ENCODE data around the gene ADORA1. TPM values are rescaled to one million over a fixed set of nuclear protein-coding genes. Genes with fewer than 3 reads are reported as not detected.

ADORA1 gene
- total and polyA plus RNA-seq, 2 of the 13 experiments (the other 11 are each of a cell fraction or from before 2014, with no cell fraction given): 0.11 TPM; not detected in 1

DNA sequence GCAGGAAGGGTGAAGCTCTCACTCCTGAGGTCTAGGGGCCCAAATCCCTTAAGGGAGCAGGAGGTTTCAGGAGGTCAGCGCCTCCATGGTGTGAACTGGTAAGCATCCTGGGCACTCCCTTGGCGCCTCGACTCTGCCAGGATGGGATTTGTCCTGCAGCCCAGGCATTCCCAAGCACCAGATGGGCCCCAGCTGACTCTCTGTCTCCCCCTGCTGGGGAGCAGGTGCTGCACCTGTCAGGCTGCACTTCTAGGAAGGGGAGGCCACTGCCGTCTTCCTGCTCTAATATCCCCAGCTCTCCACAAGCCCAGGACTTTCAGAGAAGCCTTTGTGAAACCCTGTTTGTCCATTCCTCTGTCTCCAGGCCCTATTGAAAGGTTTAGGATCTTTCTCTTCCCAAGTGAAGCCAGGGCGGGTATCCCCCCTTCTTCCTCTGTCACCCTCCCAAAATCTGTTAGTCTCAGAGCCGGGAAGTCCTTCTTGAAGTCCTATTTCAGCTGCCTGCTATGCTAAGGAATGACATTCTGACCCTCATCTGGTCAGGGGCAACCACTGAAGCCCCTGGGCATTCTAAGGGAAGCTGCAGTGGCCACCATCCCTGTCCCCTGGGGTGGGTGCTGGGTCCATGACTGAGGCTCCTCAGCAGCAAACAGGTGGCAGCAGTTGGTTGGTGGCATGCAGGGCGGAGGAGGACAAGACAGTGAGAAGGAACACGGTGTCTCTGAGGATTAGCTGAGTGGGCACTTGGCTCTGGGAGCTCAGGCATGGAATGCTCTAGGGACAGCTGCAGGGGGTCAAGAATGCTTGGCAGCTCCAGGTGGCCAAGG lies 44.9 kb downstream of the ADORA1 start (continued):
- TF ChIP-seq, protein P1, sequence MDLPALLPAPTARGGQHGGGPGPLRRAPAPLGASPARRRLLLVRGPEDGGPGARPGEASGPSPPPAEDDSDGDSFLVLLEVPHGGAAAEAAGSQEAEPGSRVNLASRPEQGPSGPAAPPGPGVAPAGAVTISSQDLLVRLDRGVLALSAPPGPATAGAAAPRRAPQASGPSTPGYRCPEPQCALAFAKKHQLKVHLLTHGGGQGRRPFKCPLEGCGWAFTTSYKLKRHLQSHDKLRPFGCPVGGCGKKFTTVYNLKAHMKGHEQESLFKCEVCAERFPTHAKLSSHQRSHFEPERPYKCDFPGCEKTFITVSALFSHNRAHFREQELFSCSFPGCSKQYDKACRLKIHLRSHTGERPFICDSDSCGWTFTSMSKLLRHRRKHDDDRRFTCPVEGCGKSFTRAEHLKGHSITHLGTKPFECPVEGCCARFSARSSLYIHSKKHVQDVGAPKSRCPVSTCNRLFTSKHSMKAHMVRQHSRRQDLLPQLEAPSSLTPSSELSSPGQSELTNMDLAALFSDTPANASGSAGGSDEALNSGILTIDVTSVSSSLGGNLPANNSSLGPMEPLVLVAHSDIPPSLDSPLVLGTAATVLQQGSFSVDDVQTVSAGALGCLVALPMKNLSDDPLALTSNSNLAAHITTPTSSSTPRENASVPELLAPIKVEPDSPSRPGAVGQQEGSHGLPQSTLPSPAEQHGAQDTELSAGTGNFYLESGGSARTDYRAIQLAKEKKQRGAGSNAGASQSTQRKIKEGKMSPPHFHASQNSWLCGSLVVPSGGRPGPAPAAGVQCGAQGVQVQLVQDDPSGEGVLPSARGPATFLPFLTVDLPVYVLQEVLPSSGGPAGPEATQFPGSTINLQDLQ (CRISPR knock-in tag; IDR thresholded peaks at IDR 0.05): no peak
- TF ChIP-seq NFIC (IDR thresholded peaks at IDR 0.05; ENCODE audit: low read length) (no peak), ZNF746 (CRISPR knock-in tag; IDR thresholded peaks at IDR 0.05) (no peak), ARNTL (CRISPR knock-in tag; IDR thresholded peaks at IDR 0.05) (no peak), ZNF17 (CRISPR knock-in tag; IDR thresholded peaks at IDR 0.05) (no peak), POGZ (CRISPR knock-in tag; IDR thresholded peaks at IDR 0.05) (no peak), ZNF510 (CRISPR knock-in tag; IDR thresholded peaks at IDR 0.05; ENCODE audit: low read depth) (no peak), ZSCAN29 (CRISPR knock-in tag; conservative IDR thresholded peaks at IDR 0.05) (no peak), ZSCAN22 (CRISPR knock-in tag; IDR thresholded peaks at IDR 0.05) (no peak), ZNF747 (CRISPR knock-in tag; IDR thresholded peaks at IDR 0.05; ENCODE audit: borderline replicate concordance) (no peak)
- TF ChIP-seq, protein P2, sequence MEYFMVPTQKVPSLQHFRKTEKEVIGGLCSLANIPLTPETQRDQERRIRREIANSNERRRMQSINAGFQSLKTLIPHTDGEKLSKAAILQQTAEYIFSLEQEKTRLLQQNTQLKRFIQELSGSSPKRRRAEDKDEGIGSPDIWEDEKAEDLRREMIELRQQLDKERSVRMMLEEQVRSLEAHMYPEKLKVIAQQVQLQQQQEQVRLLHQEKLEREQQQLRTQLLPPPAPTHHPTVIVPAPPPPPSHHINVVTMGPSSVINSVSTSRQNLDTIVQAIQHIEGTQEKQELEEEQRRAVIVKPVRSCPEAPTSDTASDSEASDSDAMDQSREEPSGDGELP (IDR thresholded peaks at IDR 0.05; ENCODE audit: borderline replicate concordance, low read depth): peak; percentile 26; the same call in 1 of the 2 replicates
- TF ChIP-seq, protein P3, sequence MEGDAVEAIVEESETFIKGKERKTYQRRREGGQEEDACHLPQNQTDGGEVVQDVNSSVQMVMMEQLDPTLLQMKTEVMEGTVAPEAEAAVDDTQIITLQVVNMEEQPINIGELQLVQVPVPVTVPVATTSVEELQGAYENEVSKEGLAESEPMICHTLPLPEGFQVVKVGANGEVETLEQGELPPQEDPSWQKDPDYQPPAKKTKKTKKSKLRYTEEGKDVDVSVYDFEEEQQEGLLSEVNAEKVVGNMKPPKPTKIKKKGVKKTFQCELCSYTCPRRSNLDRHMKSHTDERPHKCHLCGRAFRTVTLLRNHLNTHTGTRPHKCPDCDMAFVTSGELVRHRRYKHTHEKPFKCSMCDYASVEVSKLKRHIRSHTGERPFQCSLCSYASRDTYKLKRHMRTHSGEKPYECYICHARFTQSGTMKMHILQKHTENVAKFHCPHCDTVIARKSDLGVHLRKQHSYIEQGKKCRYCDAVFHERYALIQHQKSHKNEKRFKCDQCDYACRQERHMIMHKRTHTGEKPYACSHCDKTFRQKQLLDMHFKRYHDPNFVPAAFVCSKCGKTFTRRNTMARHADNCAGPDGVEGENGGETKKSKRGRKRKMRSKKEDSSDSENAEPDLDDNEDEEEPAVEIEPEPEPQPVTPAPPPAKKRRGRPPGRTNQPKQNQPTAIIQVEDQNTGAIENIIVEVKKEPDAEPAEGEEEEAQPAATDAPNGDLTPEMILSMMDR (CRISPR knock-in tag; IDR thresholded peaks at IDR 0.05): peak; percentile 86
- TF ChIP-seq, protein P4, sequence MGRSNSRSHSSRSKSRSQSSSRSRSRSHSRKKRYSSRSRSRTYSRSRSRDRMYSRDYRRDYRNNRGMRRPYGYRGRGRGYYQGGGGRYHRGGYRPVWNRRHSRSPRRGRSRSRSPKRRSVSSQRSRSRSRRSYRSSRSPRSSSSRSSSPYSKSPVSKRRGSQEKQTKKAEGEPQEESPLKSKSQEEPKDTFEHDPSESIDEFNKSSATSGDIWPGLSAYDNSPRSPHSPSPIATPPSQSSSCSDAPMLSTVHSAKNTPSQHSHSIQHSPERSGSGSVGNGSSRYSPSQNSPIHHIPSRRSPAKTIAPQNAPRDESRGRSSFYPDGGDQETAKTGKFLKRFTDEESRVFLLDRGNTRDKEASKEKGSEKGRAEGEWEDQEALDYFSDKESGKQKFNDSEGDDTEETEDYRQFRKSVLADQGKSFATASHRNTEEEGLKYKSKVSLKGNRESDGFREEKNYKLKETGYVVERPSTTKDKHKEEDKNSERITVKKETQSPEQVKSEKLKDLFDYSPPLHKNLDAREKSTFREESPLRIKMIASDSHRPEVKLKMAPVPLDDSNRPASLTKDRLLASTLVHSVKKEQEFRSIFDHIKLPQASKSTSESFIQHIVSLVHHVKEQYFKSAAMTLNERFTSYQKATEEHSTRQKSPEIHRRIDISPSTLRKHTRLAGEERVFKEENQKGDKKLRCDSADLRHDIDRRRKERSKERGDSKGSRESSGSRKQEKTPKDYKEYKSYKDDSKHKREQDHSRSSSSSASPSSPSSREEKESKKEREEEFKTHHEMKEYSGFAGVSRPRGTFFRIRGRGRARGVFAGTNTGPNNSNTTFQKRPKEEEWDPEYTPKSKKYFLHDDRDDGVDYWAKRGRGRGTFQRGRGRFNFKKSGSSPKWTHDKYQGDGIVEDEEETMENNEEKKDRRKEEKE (IDR thresholded peaks at IDR 0.05): no peak
- TF ChIP-seq, protein P5, sequence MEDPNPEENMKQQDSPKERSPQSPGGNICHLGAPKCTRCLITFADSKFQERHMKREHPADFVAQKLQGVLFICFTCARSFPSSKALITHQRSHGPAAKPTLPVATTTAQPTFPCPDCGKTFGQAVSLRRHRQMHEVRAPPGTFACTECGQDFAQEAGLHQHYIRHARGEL (CRISPR knock-in tag; IDR thresholded peaks at IDR 0.05): peak; percentile 99
- TF ChIP-seq, protein P6, sequence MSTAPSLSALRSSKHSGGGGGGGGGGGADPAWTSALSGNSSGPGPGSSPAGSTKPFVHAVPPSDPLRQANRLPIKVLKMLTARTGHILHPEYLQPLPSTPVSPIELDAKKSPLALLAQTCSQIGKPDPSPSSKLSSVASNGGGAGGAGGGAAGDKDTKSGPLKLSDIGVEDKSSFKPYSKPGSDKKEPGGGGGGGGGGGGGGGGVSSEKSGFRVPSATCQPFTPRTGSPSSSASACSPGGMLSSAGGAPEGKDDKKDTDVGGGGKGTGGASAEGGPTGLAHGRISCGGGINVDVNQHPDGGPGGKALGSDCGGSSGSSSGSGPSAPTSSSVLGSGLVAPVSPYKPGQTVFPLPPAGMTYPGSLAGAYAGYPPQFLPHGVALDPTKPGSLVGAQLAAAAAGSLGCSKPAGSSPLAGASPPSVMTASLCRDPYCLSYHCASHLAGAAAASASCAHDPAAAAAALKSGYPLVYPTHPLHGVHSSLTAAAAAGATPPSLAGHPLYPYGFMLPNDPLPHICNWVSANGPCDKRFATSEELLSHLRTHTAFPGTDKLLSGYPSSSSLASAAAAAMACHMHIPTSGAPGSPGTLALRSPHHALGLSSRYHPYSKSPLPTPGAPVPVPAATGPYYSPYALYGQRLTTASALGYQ (CRISPR knock-in tag; IDR thresholded peaks at IDR 0.05): no peak

Measured in HepG2 (cell line).